IMR-90 (cell line): ENCODE data around the gene SLC8A1. TPM values are rescaled to one million over a fixed set of nuclear protein-coding genes. Genes with fewer than 3 reads are reported as not detected.
A peak's percentile ranks its signal among the peaks of the same experiment; 100 is the strongest.

ENCODE experiments used
- ATAC-seq: fragments of 200-7000 bp; cut with Tn5 transposase; 2 replicates; pipeline ENCODE4 v1.9.1; 2020; ENCODE audit warnings: low read depth, mild to moderate bottlenecking, moderate library complexity
- BruUV-seq: library from RNA; stranded (reverse); fragments of 400-500 nt; replicated peaks from 2 replicates; lab custom pipeline; 2021; lab: Mats Ljungman, UMichigan
- CTCF ChIA-PET: fragments of 300-600 bp; formaldehyde crosslinking; extraction: SDS; loops from one replicate; lab custom pipeline; 2021; ENCODE audit warnings: antibody characterized with exemption; lab: Yijun Ruan, JAX
- POLR2A ChIA-PET: fragments of 300-600 bp; sonication (Branson Sonifier 250); formaldehyde crosslinking; loops from one replicate; lab custom pipeline; 2022; ENCODE audit warnings: antibody characterized with exemption; ENCODE audit not compliant: unreplicated experiment; lab: Charles Lee
- DNase-seq: peaks from one replicate; pipeline ENCODE4 v3.0.0; 2013
- H2AFZ ChIP-seq: replicated peaks from 2 replicates; pipeline ENCODE3; 2013; ENCODE audit warnings: low read length, mild to moderate bottlenecking; ENCODE audit not compliant: poor library complexity
- H2AK5ac ChIP-seq: 2 replicates; pipeline ENCODE4 v1.6.1; 2013; ENCODE audit warnings: low read depth, low read length, inconsistent platforms
- H2AK9ac ChIP-seq: replicated peaks from 2 replicates; pipeline ENCODE3; 2013; ENCODE audit warnings: mild to moderate bottlenecking, low read depth, low read length, moderate library complexity; ENCODE audit not compliant: poor library complexity
- H2BK120ac ChIP-seq: 2 replicates; pipeline ENCODE4 v1.6.1; 2013; ENCODE audit warnings: low read depth, low read length, inconsistent platforms
- H2BK15ac ChIP-seq: 3 replicates; pipeline ENCODE4 v1.6.1; 2013; ENCODE audit warnings: low read depth, low read length, inconsistent platforms
- H2BK20ac ChIP-seq: 2 replicates; pipeline ENCODE4 v1.6.1; 2013; ENCODE audit warnings: low read depth, mild to moderate bottlenecking, inconsistent platforms, low read length, moderate library complexity
- H2BK5ac ChIP-seq: 2 replicates; pipeline ENCODE4 v1.6.1; 2013; ENCODE audit warnings: mild to moderate bottlenecking, low read depth, low read length, inconsistent platforms; ENCODE audit not compliant: poor library complexity, severe bottlenecking
- H3K14ac ChIP-seq: replicated peaks from 2 replicates; pipeline ENCODE4 v1.6.1; 2013; ENCODE audit warnings: low read depth, low read length, inconsistent platforms
- H3K18ac ChIP-seq: 2 replicates; pipeline ENCODE4 v1.6.1; 2013; ENCODE audit warnings: low read depth, low read length, control low read depth
- H3K23ac ChIP-seq: 2 replicates; pipeline ENCODE4 v1.6.1; 2013; ENCODE audit warnings: low read depth, low read length, inconsistent platforms
- H3K27ac ChIP-seq: 2 replicates; pipeline ENCODE4 v1.5.1; 2013; ENCODE audit warnings: mild to moderate bottlenecking, control low read depth, low read length; ENCODE audit not compliant: insufficient read depth
- H3K27me3 ChIP-seq: 2 replicates; pipeline ENCODE4 v1.6.1; 2013; ENCODE audit warnings: low read length; ENCODE audit not compliant: control insufficient read depth, insufficient read depth
- H3K36me3 ChIP-seq: 2 replicates; pipeline ENCODE4 v1.6.1; 2013; ENCODE audit warnings: low read length, mixed read lengths; ENCODE audit not compliant: control insufficient read depth, insufficient read depth
- H3K4ac ChIP-seq: 2 replicates; pipeline ENCODE4 v1.6.1; 2013; ENCODE audit warnings: low read depth, low read length, inconsistent platforms
- H3K4me1 ChIP-seq: 2 replicates; pipeline ENCODE4 v1.6.1; 2013; ENCODE audit warnings: low read length, mixed read lengths; ENCODE audit not compliant: control insufficient read depth, insufficient read depth
- H3K4me2 ChIP-seq: 2 replicates; pipeline ENCODE4 v1.6.1; 2013; ENCODE audit warnings: low read depth, mild to moderate bottlenecking, control low read depth, low read length, moderate library complexity
- H3K4me3 ChIP-seq: 2 replicates; pipeline ENCODE4 v1.5.1; 2013; ENCODE audit warnings: low read depth, mild to moderate bottlenecking, control low read depth, low read length, moderate library complexity; ENCODE audit not compliant: insufficient read depth
- H3K56ac ChIP-seq: 2 replicates; pipeline ENCODE4 v1.6.1; 2013; ENCODE audit warnings: low read length, inconsistent platforms; ENCODE audit not compliant: insufficient read depth; ENCODE audit errors: extremely low read depth
- H3K79me1 ChIP-seq, 2 experiments: 2 replicates each; pipeline ENCODE4 v1.6.1; 2013; ENCODE audit warnings: low read length in 2 of 2, inconsistent platforms in 1 of 2, low read depth in 1 of 2
- H3K9ac ChIP-seq: 2 replicates; pipeline ENCODE4 v1.6.1; 2013; ENCODE audit warnings: low read depth, low read length, control low read depth
- H3K9me1 ChIP-seq: 2 replicates; pipeline ENCODE4 v1.6.1; 2013; ENCODE audit warnings: low read length, inconsistent platforms; ENCODE audit not compliant: insufficient read depth
- H3K9me3 ChIP-seq: 2 replicates; pipeline ENCODE4 v1.6.1; 2013; ENCODE audit warnings: low read length; ENCODE audit not compliant: control insufficient read depth, insufficient read depth
- H4K20me1 ChIP-seq: 2 replicates; pipeline ENCODE4 v1.6.1; 2013; ENCODE audit warnings: low read length, inconsistent platforms; ENCODE audit not compliant: insufficient read depth
- H4K5ac ChIP-seq: 2 replicates; pipeline ENCODE4 v1.6.1; 2013; ENCODE audit warnings: mild to moderate bottlenecking, low read depth, low read length, control low read depth
- H4K8ac ChIP-seq, 2 experiments: 2 replicates each; pipeline ENCODE4 v1.6.1; 2013; ENCODE audit warnings: low read depth in 2 of 2, low read length in 2 of 2, control low read depth in 1 of 2, inconsistent platforms in 1 of 2
- H4K91ac ChIP-seq: 2 replicates; pipeline ENCODE4 v1.6.1; 2013; ENCODE audit warnings: low read depth, low read length, inconsistent platforms; ENCODE audit not compliant: insufficient read depth
- BHLHE40 ChIP-seq: fragments of 150-350 bp; IDR thresholded peaks from 2 replicates; pipeline ENCODE4 v1.6.1; 2016; ENCODE audit warnings: mild to moderate bottlenecking, low read depth, low read length
- CEBPB ChIP-seq: IDR thresholded peaks from 2 replicates; pipeline ENCODE4 v1.6.1; 2012; ENCODE audit warnings: low read depth, low read length, improper control_type of control experiment
- CHD1 ChIP-seq: IDR thresholded peaks from 2 replicates; pipeline ENCODE4 v1.6.1; 2012; ENCODE audit warnings: low read depth, low read length, improper control_type of control experiment
- ELK1 ChIP-seq: fragments of 150-350 bp; IDR thresholded peaks from 2 replicates; pipeline ENCODE4 v1.6.1; 2016; ENCODE audit warnings: low read depth, mild to moderate bottlenecking, low read length, moderate library complexity, borderline replicate concordance
- FOS ChIP-seq: fragments of 150-350 bp; IDR thresholded peaks from 2 replicates; pipeline ENCODE4 v1.6.1; 2016; ENCODE audit warnings: low read depth, low read length
- MAFK ChIP-seq: IDR thresholded peaks from 2 replicates; pipeline ENCODE4 v1.6.1; 2012; ENCODE audit warnings: low read depth, low read length, improper control_type of control experiment
- MAZ ChIP-seq: IDR thresholded peaks from 2 replicates; pipeline ENCODE4 v1.6.1; 2012; ENCODE audit warnings: low read depth, mild to moderate bottlenecking, low read length, improper control_type of control experiment, moderate library complexity, borderline replicate concordance
- MXI1 ChIP-seq: IDR thresholded peaks from 2 replicates; pipeline ENCODE4 v1.6.1; 2012; ENCODE audit warnings: low read depth, mild to moderate bottlenecking, low read length, moderate library complexity, borderline replicate concordance
- NFE2L2 ChIP-seq: fragments of 150-350 bp; IDR thresholded peaks from 2 replicates; pipeline ENCODE4 v1.6.1; 2016; ENCODE audit warnings: low read depth, mild to moderate bottlenecking, low read length
- POLR2A ChIP-seq: IDR thresholded peaks from 2 replicates; pipeline ENCODE4 v1.6.1; 2012; ENCODE audit warnings: mild to moderate bottlenecking, low read depth, low read length
- RAD21 ChIP-seq: IDR thresholded peaks from 2 replicates; pipeline ENCODE4 v1.6.1; 2012; ENCODE audit warnings: low read length, improper control_type of control experiment
- RCOR1 ChIP-seq: IDR thresholded peaks from 2 replicates; pipeline ENCODE4 v1.6.1; 2012; ENCODE audit warnings: mild to moderate bottlenecking, low read length, improper control_type of control experiment; ENCODE audit not compliant: insufficient replicate concordance
- RFX5 ChIP-seq: IDR thresholded peaks from 2 replicates; pipeline ENCODE4 v1.8.0; 2012; ENCODE audit warnings: low read depth, mild to moderate bottlenecking, low read length, moderate library complexity
- SMC3 ChIP-seq: fragments of 150-350 bp; IDR thresholded peaks from 2 replicates; pipeline ENCODE4 v1.6.1; 2016; ENCODE audit warnings: low read depth, mild to moderate bottlenecking, antibody characterized with exemption, low read length, moderate library complexity
- WGBS, 2 experiments: methylation state at CpG; one replicate each; pipeline versions ENCODE4 v1.1.5 to v1.1.7; 2013; ENCODE audit warnings: missing lambda C conversion rate in 2 of 2; ENCODE audit not compliant: insufficient read length in 1 of 2; ENCODE audit errors: extremely low coverage in 2 of 2; 5-methylcytosine and 5-hydroxymethylcytosine counted together
- dilution Hi-C: fragments of 300-500 bp; cut with HindIII; formaldehyde crosslinking; loops from one replicate; pipeline ENCODE4 v1.14.3; 2018; ENCODE audit warnings: low sequenced_read_pairs; ENCODE audit not compliant: unreplicated experiment
- in situ Hi-C: fragments of 300-500 bp; cut with MboI; formaldehyde crosslinking; loops from 3 replicates; pipeline ENCODE4 v1.14.3; 2019; ENCODE audit warnings: low sequenced_read_pairs, inconsistent platforms, mixed read lengths
- intact Hi-C: fragments of 100-400 bp; cut with micrococcal nuclease; formaldehyde crosslinking; loops from 2 replicates; pipeline ENCODE4 v1.10.0; 2022
- polyA plus RNA-seq, 3 experiments: library from polyadenylated mRNA; depleted of rRNA; stranded (reverse); fragments of >200 nt; gene quantifications; 2 replicates each; pipeline ENCODE4 v1.2.3, GENCODE V29; 2012; ENCODE audit warnings: low replicate concordance in 1 of 3
- total RNA-seq: library from RNA; depleted of rRNA; stranded (reverse); fragments of >200 nt; gene quantifications from 2 replicates; pipeline ENCODE4 v1.2.3, GENCODE V29; 2012
- TF ChIP-seq, protein P1 (sequence below): conservative IDR thresholded peaks from 2 replicates; pipeline ENCODE4 v1.5.1; 2012; ENCODE audit warnings: mild to moderate bottlenecking, low read depth, low read length, improper control_type of control experiment
- TF ChIP-seq, protein P2 (sequence below): fragments of 150-350 bp; IDR thresholded peaks from 2 replicates; pipeline ENCODE4 v1.6.1; 2017; ENCODE audit warnings: mild to moderate bottlenecking, antibody characterized with exemption, low read length, low read depth

SLC8A1 gene
- total and polyA plus RNA-seq, 2 of the 4 experiments (the other 2 are of a cell fraction), result 7.7 to 57.0 TPM

GRCh38 chr2:40329739-40330030, 122.2 kb downstream of the SLC8A1 start:
- H2BK20ac ChIP-seq, result no peak overlapping the region
- no peak overlapping the region for H3K23ac ChIP-seq
- H2BK120ac ChIP-seq, result no peak overlapping the region
- TF ChIP-seq ELK1 (no peak), FOS (no peak), RFX5 (no peak), SMC3 (no peak), BHLHE40 (no peak), MAFK (no peak), MAZ (no peak), CHD1 (no peak), CEBPB (no peak), RAD21 (no peak), RCOR1 (no peak), POLR2A (no peak), MXI1 (no peak), NFE2L2 (no peak)
- TF ChIP-seq, protein P1, sequence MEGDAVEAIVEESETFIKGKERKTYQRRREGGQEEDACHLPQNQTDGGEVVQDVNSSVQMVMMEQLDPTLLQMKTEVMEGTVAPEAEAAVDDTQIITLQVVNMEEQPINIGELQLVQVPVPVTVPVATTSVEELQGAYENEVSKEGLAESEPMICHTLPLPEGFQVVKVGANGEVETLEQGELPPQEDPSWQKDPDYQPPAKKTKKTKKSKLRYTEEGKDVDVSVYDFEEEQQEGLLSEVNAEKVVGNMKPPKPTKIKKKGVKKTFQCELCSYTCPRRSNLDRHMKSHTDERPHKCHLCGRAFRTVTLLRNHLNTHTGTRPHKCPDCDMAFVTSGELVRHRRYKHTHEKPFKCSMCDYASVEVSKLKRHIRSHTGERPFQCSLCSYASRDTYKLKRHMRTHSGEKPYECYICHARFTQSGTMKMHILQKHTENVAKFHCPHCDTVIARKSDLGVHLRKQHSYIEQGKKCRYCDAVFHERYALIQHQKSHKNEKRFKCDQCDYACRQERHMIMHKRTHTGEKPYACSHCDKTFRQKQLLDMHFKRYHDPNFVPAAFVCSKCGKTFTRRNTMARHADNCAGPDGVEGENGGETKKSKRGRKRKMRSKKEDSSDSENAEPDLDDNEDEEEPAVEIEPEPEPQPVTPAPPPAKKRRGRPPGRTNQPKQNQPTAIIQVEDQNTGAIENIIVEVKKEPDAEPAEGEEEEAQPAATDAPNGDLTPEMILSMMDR, result no peak
- TF ChIP-seq, protein P2, sequence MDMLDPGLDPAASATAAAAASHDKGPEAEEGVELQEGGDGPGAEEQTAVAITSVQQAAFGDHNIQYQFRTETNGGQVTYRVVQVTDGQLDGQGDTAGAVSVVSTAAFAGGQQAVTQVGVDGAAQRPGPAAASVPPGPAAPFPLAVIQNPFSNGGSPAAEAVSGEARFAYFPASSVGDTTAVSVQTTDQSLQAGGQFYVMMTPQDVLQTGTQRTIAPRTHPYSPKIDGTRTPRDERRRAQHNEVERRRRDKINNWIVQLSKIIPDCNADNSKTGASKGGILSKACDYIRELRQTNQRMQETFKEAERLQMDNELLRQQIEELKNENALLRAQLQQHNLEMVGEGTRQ, result no peak
- no peak overlapping the region for H3K14ac ChIP-seq
- H3K56ac ChIP-seq, result no peak overlapping the region
- DNase-seq (no peak), ATAC-seq (no peak)
- no CpG with 5 or more reads among the region's 1 CpG for WGBS, 2 experiments
- H2AFZ ChIP-seq, result no peak overlapping the region
- no peak overlapping the region for H3K18ac ChIP-seq
- ChIA-PET POLR2A (no interaction called here), CTCF (no interaction called here)
- intact Hi-C loops, result no loop called here
- no peak overlapping the region for H2AK5ac ChIP-seq
- H4K20me1 ChIP-seq, result no peaks in the 10 kb centered on the region
- no peak overlapping the region for H3K4me3 ChIP-seq
- no peaks in the 10 kb centered on the region for H3K27me3 ChIP-seq
- no peak overlapping the region; the same call in 1 of the 2 replicates for H4K91ac ChIP-seq
- in situ Hi-C loops, result no loop called here
- no peak overlapping the region for H3K9ac ChIP-seq
- no peak overlapping the region for H2AK9ac ChIP-seq
- H2BK15ac ChIP-seq, result no peak overlapping the region; the same call in 2 of the 3 replicates
- no peak overlapping the region for H3K27ac ChIP-seq
- BruUV-seq, result no TSS peak
- no peak overlapping the region for H3K4ac ChIP-seq
- no peak overlapping the region for H3K4me2 ChIP-seq
- peaks cover 15 to 20% of the 10 kb centered on the region in 2 experiments; a peak in 3 of 4 replicates for H3K79me1 ChIP-seq
- H3K9me1 ChIP-seq, result peaks cover 2% of the 10 kb centered on the region
- dilution Hi-C loops, result no loop called here
- H2BK5ac ChIP-seq, result no peak overlapping the region
- H3K4me1 ChIP-seq, result peaks cover 6% of the 10 kb centered on the region
- no peaks in the 10 kb centered on the region for H3K9me3 ChIP-seq
- no peak overlapping the region for H4K8ac ChIP-seq
- H4K5ac ChIP-seq, result peak overlapping the region; percentile 12; the same call in 1 of the 2 replicates
- H3K36me3 ChIP-seq, result no peaks in the 10 kb centered on the region
